Globus pallidus (tissue), 1 donor: ENCODE results near the gene MKS1.

Experiments used
- DNase-seq: peaks from one replicate; pipeline ENCODE4 v3.0.0-alpha.2; 2015; ENCODE audit warnings: low spot score

MKS1 gene

GRCh38 chr17:58200024-58200633 is 18.9 kb downstream of the MKS1 start:
- DNase-seq, result no peak

GRCh38 chr17:58196610-58197009 is 22.4 kb downstream of the MKS1 start:
- no peak for DNase-seq

- no peak for DNase-seq
Measured at GRCh38 chr17:58195518-58196123, 23.4 kb downstream of the MKS1 start.

- no peak for DNase-seq
Measured at GRCh38 chr17:58193641-58194255, 25.3 kb downstream of the MKS1 start.

GRCh38 chr17:58192612-58193011 is 26.4 kb downstream of the MKS1 start, which contains the start of gene EPX:
Gene EPX (plus strand): TSS chr17:58192726. CDS start chr17:58192847, 121 bp downstream.
- DNase-seq, result no peak

- no peak for DNase-seq
Measured at GRCh38 chr17:58191241-58191896, 27.7 kb downstream of the MKS1 start.

- no peak for DNase-seq
Measured at GRCh38 chr17:58189436-58190146, 29.5 kb downstream of the MKS1 start.

GRCh38 chr17:58187675-58188074 is 31.4 kb downstream of the MKS1 start:
- DNase-seq, result no peak

- DNase-seq, result no peak
Measured at GRCh38 chr17:58187063-58187462, 32.0 kb downstream of the MKS1 start.

GRCh38 chr17:58186591-58186990 is 32.5 kb downstream of the MKS1 start:
- no peak for DNase-seq

- no peak for DNase-seq
Measured at GRCh38 chr17:58184986-58185761, 33.9 kb downstream of the MKS1 start.

GRCh38 chr17:58184308-58184985 is 34.6 kb downstream of the MKS1 start:
- DNase-seq, result no peak

- no peak for DNase-seq
Measured at GRCh38 chr17:58183514-58183913, 35.5 kb downstream of the MKS1 start.

GRCh38 chr17:58181796-58182195 is 37.3 kb downstream of the MKS1 start:
- no peak for DNase-seq

GRCh38 chr17:58176200-58176599 is 42.9 kb downstream of the MKS1 start:
- DNase-seq, result no peak

- no peak for DNase-seq
Measured at GRCh38 chr17:58174871-58175270, 44.2 kb downstream of the MKS1 start.

- DNase-seq, result no peak
Measured at GRCh38 chr17:58172369-58173071, 46.5 kb downstream of the MKS1 start.

- no peak for DNase-seq
Measured at GRCh38 chr17:58170622-58171021, 48.4 kb downstream of the MKS1 start.

- DNase-seq, result no peak
Measured at GRCh38 chr17:58166682-58167081, 52.4 kb downstream of the MKS1 start, which contains the start of gene OR4D2. Gene OR4D2 (plus strand): TSS chr17:58166982. CDS start chr17:58169656, 2,674 bp downstream.

- no peak for DNase-seq
Measured at GRCh38 chr17:58165981-58166380, 53.1 kb downstream of the MKS1 start.
